Colonic mucosa (tissue), 4 donors: ENCODE measurements around the gene C12orf76. TPM values are rescaled to one million over a fixed set of nuclear protein-coding genes. Genes with fewer than 3 reads are reported as not detected.

ENCODE experiments used
- DNase-seq: peaks from one replicate; pipeline ENCODE4 v3.0.0-alpha.2; 2020
- H3K27ac ChIP-seq: fragments of 200-600 bp; one replicate; pipeline ENCODE4 v1.8.0; 2021
- H3K27me3 ChIP-seq: fragments of 200-600 bp; one replicate; pipeline ENCODE4 v1.8.0; 2021
- H3K36me3 ChIP-seq: fragments of 200-600 bp; one replicate; pipeline ENCODE4 v1.8.0; 2021
- H3K4me1 ChIP-seq: fragments of 200-600 bp; one replicate; pipeline ENCODE4 v1.8.0; 2021; ENCODE audit warnings: mild to moderate bottlenecking
- H3K4me3 ChIP-seq: fragments of 200-600 bp; one replicate; pipeline ENCODE4 v1.8.0; 2021
- H3K9ac ChIP-seq, 2 donors: one replicate each; pipeline ENCODE4 v1.7.0; 2013; ENCODE audit warnings: control low read depth in 2 of 2, low read depth in 2 of 2, low read length in 2 of 2
- H3K9me3 ChIP-seq: fragments of 200-600 bp; one replicate; pipeline ENCODE4 v1.8.0; 2021
- intact Hi-C: fragments of 100-400 bp; cut with DNase I; formaldehyde crosslinking; loops from one replicate; pipeline ENCODE4 v1.14.1; 2022
- total RNA-seq, 2 donors: library from RNA; stranded (reverse); fragmentation: NEBNext Ultra II Directional in 1 of 2; extraction: Animal tissue kit (Norgen Biotek cat#: 25700) in 1 of 2; gene quantifications; one replicate each; pipeline ENCODE4 v1.2.1, GENCODE V29; 2021
- TF ChIP-seq, protein P1 (sequence below): fragments of 200-600 bp; IDR thresholded peaks from one replicate; pipeline ENCODE4 v1.8.0; 2022; ENCODE audit warnings: antibody characterized with exemption, mild to moderate bottlenecking
- donor health status: healthy.
- donor health status: DM: no; HTN: no; CAD: no.
- donor health status: DM: no; HTN: no; CAD: no.

Gene C12orf76
- total RNA-seq, 2 donors from 2014 or later, result 7.2 to 8.4 TPM

DNA sequence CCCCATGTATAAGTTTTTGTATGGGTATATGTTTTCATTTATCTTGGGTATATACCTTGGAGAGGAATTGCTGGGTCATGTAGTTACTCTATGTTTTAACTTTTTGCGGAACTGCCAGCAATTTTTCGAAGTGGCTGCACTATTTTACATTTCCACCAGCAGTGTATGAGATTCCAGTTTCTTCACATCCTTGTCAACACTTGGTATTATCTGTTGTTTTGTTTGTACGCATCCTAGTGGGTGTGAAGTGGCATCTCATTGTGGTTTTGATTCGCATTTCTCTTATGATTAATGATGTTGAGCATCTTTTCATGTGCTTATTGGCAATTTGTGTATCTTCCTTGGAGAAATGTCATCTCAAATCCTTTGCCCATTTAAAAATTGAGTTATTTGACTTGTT, 42.2 kb downstream of the C12orf76 start:
- intact Hi-C loops, result no loop called here
- H3K9me3 ChIP-seq, result no peaks in the 10 kb centered on the region
- H3K4me1 ChIP-seq, result peaks cover 23% of the 10 kb centered on the region
- DNase-seq, result no peak
- H3K4me3 ChIP-seq, result no peak overlapping the region
- H3K27ac ChIP-seq, result no peak overlapping the region
- no peaks in the 10 kb centered on the region for H3K27me3 ChIP-seq
- no peaks in the 10 kb centered on the region for H3K36me3 ChIP-seq
- TF ChIP-seq, protein P1, sequence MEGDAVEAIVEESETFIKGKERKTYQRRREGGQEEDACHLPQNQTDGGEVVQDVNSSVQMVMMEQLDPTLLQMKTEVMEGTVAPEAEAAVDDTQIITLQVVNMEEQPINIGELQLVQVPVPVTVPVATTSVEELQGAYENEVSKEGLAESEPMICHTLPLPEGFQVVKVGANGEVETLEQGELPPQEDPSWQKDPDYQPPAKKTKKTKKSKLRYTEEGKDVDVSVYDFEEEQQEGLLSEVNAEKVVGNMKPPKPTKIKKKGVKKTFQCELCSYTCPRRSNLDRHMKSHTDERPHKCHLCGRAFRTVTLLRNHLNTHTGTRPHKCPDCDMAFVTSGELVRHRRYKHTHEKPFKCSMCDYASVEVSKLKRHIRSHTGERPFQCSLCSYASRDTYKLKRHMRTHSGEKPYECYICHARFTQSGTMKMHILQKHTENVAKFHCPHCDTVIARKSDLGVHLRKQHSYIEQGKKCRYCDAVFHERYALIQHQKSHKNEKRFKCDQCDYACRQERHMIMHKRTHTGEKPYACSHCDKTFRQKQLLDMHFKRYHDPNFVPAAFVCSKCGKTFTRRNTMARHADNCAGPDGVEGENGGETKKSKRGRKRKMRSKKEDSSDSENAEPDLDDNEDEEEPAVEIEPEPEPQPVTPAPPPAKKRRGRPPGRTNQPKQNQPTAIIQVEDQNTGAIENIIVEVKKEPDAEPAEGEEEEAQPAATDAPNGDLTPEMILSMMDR, result no peak
- H3K9ac ChIP-seq, result no peak overlapping the region

DNA sequence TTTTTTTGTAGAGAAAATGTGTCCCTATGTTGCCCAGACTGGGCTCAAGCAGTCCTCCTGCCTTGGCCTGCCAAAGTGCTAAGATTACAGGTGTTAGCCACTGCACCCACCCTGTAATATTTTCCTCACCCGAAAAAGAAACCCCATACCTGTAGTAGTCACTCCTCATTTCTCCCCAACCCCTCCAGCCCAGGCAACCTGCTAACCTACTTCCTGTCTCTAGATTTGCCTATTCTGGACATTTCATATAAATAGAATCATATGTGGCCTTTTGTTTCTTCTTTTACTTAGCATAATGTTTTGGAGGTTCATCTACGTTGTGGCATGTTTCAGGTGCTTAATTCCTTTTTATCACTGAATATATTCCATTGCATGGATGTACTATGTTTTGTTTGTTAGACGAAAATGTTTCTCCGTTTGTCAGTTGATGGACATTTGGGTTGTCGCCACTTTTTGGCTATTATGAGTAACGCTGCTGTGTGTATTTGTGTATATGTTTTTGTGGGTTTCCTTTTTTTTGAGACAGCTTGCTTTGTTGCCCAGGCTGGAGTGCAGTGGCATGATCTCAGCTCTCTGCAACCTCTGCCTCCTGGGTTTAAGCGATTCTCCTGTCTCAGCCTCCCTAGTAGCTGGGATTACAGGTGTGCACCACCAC, 42.9 kb downstream of the C12orf76 start:
- no peak for DNase-seq
- intact Hi-C loops, result no loop called here
- Histone ChIP-seq H3K27ac (peak overlapping the region; percentile 7), H3K27me3 (no peaks in the 10 kb centered on the region), H3K4me1 (peaks cover 23% of the 10 kb centered on the region), H3K9me3 (no peaks in the 10 kb centered on the region), H3K4me3 (no peak overlapping the region), H3K36me3 (no peaks in the 10 kb centered on the region), H3K9ac (no peak overlapping the region)
- TF ChIP-seq, protein P1, result no peak

DNA sequence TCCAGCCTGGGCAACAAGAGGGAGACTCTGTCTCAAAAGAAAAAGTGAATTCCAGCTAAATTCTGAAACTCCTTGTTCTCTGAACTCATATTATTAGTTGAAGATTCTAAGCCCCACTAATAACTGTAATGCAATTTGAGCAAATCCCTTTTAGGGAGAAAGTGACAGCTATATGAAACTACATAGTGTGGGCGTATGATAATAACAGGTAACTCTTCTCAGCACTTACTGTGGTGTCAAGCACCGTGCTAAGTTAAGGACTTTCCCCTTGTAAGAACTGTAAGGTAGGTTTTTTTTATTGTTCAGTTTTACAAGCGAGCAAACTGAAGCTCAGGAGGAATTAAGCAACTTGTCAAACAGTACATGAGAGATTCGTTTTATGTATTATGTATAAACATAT, 43.7 kb downstream of the C12orf76 start:
- H3K27me3 ChIP-seq, result no peaks in the 10 kb centered on the region
- H3K4me3 ChIP-seq, result no peak overlapping the region
- H3K27ac ChIP-seq, result peak overlapping the region; percentile 7
- DNase-seq, result no peak
- intact Hi-C loops, result no loop called here
- H3K4me1 ChIP-seq, result peaks cover 23% of the 10 kb centered on the region
- TF ChIP-seq, protein P1, result no peak
- no peaks in the 10 kb centered on the region for H3K36me3 ChIP-seq
- H3K9ac ChIP-seq, result no peak overlapping the region
- H3K9me3 ChIP-seq, result no peaks in the 10 kb centered on the region

GRCh38 chr12:110002676-110003515, 45.4 kb downstream of the C12orf76 start:
- intact Hi-C loops, result no loop called here
- Histone ChIP-seq H3K27ac (peak overlapping the region; percentile 39), H3K4me3 (no peak overlapping the region), H3K36me3 (no peaks in the 10 kb centered on the region), H3K9ac (peak overlapping the region in 1 of 2 donors; percentile 26), H3K27me3 (no peaks in the 10 kb centered on the region), H3K4me1 (peaks cover 23% of the 10 kb centered on the region), H3K9me3 (no peaks in the 10 kb centered on the region)
- no peak for DNase-seq
- TF ChIP-seq, protein P1, result no peak

GRCh38 chr12:110001596-110001995, 46.7 kb downstream of the C12orf76 start:
- H3K9me3 ChIP-seq, result no peaks in the 10 kb centered on the region
- TF ChIP-seq, protein P1, result no peak
- no peak overlapping the region for H3K4me3 ChIP-seq
- no peak overlapping the region for H3K9ac ChIP-seq
- H3K36me3 ChIP-seq, result no peaks in the 10 kb centered on the region
- peak overlapping the region; percentile 39 for H3K27ac ChIP-seq
- H3K27me3 ChIP-seq, result no peaks in the 10 kb centered on the region
- no peak for DNase-seq
- peaks cover 23% of the 10 kb centered on the region for H3K4me1 ChIP-seq
- intact Hi-C loops, result no loop called here
